Thyroid gland (tissue), 4 donors: ENCODE measurements around the gene CDH4.

ENCODE experiments used
- POLR2A ChIP-seq, 2 donors: fragments of 450-650 bp; IDR thresholded peaks; one replicate each; pipeline ENCODE4 v1.6.1; 2017; ENCODE audit warnings: antibody characterized with exemption in 2 of 2, mild to moderate bottlenecking in 2 of 2, moderate library complexity in 1 of 2
- TF ChIP-seq, protein P1 (sequence below), 6 experiments: fragments of 200-600 bp in 3 of 6; fragments of 450-650 bp in 3 of 6; sonication (generic) in 3 of 6; IDR thresholded peaks; one replicate each; pipeline ENCODE4 v1.5.1; 2016 to 2019; ENCODE audit warnings: antibody characterized with exemption in 6 of 6, mild to moderate bottlenecking in 2 of 6, inconsistent platforms in 1 of 6, moderate library complexity in 1 of 6

DNA sequence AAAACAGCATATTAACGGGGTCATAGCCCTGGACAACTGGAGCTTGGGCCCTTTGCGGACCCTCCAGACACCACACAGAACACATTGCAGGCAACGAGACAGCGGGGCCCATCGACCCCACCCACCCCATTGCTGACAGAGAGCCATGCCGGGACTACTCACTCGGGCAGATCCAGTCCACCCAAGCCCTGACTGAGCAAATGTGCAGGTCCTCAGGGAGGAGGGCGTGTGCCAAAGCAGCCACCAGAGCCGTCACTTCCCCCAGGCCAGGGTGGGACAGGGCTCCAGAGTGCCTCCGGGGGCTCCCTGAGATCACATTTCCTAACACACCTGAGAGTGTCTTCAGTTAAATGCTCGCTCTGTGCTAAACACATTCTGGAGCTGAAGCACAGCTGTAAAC is 114.9 kb downstream of the CDH4 start:
- TF ChIP-seq, protein P1, sequence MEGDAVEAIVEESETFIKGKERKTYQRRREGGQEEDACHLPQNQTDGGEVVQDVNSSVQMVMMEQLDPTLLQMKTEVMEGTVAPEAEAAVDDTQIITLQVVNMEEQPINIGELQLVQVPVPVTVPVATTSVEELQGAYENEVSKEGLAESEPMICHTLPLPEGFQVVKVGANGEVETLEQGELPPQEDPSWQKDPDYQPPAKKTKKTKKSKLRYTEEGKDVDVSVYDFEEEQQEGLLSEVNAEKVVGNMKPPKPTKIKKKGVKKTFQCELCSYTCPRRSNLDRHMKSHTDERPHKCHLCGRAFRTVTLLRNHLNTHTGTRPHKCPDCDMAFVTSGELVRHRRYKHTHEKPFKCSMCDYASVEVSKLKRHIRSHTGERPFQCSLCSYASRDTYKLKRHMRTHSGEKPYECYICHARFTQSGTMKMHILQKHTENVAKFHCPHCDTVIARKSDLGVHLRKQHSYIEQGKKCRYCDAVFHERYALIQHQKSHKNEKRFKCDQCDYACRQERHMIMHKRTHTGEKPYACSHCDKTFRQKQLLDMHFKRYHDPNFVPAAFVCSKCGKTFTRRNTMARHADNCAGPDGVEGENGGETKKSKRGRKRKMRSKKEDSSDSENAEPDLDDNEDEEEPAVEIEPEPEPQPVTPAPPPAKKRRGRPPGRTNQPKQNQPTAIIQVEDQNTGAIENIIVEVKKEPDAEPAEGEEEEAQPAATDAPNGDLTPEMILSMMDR (IDR thresholded peaks at IDR 0.05): no peak
- TF ChIP-seq POLR2A (IDR thresholded peaks at IDR 0.05): no peak
